BJ (cell line): ENCODE measurements around the gene DYRK1A. TPM values are rescaled to one million over a fixed set of nuclear protein-coding genes. Genes with fewer than 3 reads are reported as not detected.
"Not testable (repeated sequence)": the region's sequence is repeated elsewhere in the genome, so short reads cannot be mapped to it uniquely, and the experiment has no call there.

Source experiments
- CTCF ChIA-PET: fragments of 350-600 bp; formaldehyde crosslinking; extraction: SDS; loops from one replicate; lab custom pipeline; 2021; ENCODE audit warnings: antibody characterized with exemption, inconsistent platforms; lab: Yijun Ruan, JAX
- POLR2A ChIA-PET: fragments of 300-600 bp; sonication (Branson Sonifier 250); formaldehyde crosslinking; extraction: SDS; loops from one replicate; lab custom pipeline; 2021; ENCODE audit warnings: antibody characterized with exemption; lab: Charles Lee
- DNase-seq: peaks from one replicate; pipeline ENCODE4 v3.0.0-alpha.2; 2011; ENCODE audit warnings: low read depth
- H3K27me3 ChIP-seq: 2 replicates; pipeline ENCODE4 v1.6.0; 2011; ENCODE audit warnings: low read length; ENCODE audit not compliant: control insufficient read depth, insufficient read depth
- H3K36me3 ChIP-seq: 2 replicates; pipeline ENCODE4 v1.5.1; 2011; ENCODE audit warnings: low read length; ENCODE audit not compliant: control insufficient read depth, insufficient read depth
- H3K4me3 ChIP-seq: 2 replicates; pipeline ENCODE4 v1.5.1; 2011; ENCODE audit warnings: low read depth, mild to moderate bottlenecking, control low read depth, low read length
- polyA plus RNA-seq: library from polyadenylated mRNA; depleted of rRNA; stranded (reverse); fragments of >200 nt; gene quantifications from 2 replicates; pipeline ENCODE4 v1.2.3, GENCODE V29; 2011
- TF ChIP-seq, protein P1 (sequence below): IDR thresholded peaks from 2 replicates; pipeline ENCODE4 v1.5.1; 2011; ENCODE audit warnings: low read depth, mild to moderate bottlenecking, control low read depth, inconsistent platforms, low read length, moderate library complexity; ENCODE audit not compliant: insufficient read depth

Gene DYRK1A
- polyA plus RNA-seq, 1 experiment, result 55.9 TPM

GRCh38 chr21:37547615-37548200 is 181.1 kb downstream of the DYRK1A start:
- no peaks in the 10 kb centered on the region; the same call in 1 of the 2 replicates for H3K27me3 ChIP-seq
- no peak overlapping the region for H3K4me3 ChIP-seq
- CTCF ChIA-PET, result interaction anchor here (1.4 kb wide), 2 partner anchors 12 to 16 kb away, joined by 3 read pairs; no protein-coding TSS in a partner anchor
- TF ChIP-seq, protein P1, sequence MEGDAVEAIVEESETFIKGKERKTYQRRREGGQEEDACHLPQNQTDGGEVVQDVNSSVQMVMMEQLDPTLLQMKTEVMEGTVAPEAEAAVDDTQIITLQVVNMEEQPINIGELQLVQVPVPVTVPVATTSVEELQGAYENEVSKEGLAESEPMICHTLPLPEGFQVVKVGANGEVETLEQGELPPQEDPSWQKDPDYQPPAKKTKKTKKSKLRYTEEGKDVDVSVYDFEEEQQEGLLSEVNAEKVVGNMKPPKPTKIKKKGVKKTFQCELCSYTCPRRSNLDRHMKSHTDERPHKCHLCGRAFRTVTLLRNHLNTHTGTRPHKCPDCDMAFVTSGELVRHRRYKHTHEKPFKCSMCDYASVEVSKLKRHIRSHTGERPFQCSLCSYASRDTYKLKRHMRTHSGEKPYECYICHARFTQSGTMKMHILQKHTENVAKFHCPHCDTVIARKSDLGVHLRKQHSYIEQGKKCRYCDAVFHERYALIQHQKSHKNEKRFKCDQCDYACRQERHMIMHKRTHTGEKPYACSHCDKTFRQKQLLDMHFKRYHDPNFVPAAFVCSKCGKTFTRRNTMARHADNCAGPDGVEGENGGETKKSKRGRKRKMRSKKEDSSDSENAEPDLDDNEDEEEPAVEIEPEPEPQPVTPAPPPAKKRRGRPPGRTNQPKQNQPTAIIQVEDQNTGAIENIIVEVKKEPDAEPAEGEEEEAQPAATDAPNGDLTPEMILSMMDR, result no peak
- no peak for DNase-seq
- POLR2A ChIA-PET, result no interaction called here
- no peaks in the 10 kb centered on the region for H3K36me3 ChIP-seq

GRCh38 chr21:37548521-37548981 is 182.0 kb downstream of the DYRK1A start:
- no peaks in the 10 kb centered on the region; the same call in 1 of the 2 replicates for H3K27me3 ChIP-seq
- no peak overlapping the region for H3K4me3 ChIP-seq
- TF ChIP-seq, protein P1, result no peak
- ChIA-PET POLR2A (no interaction called here), CTCF (interaction anchor here (1.4 kb wide), 2 partner anchors 12 to 16 kb away, joined by 3 read pairs; no protein-coding TSS in a partner anchor)
- DNase-seq, result no peak
- no peaks in the 10 kb centered on the region for H3K36me3 ChIP-seq

DNA sequence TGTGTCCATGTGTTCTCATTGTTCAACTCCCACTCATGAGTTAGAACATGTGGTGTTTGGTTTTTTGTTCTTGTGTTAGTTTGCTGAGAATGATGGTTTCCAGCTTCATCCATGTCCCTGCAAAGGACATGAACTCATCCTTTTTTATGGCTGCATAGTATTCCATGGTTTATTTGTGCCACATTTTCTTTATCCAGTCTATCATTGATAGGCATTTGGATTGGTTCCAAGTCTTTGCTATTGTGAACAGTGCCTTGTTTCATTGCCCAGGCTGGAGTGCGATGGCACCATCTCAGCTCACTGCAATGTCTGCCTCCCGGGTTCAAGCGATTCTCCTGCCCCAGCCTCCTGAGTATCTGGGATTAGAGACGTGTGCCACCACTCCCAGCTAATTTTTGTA is 183.2 kb downstream of the DYRK1A start:
- H3K4me3 ChIP-seq, H3K36me3 ChIP-seq, DNase-seq, POLR2A ChIA-PET, H3K27me3 ChIP-seq: not testable (repeated sequence)
- CTCF ChIA-PET, result interaction anchor here (1.4 kb wide), 1 partner anchor 14 kb away, joined by 5 read pairs; no protein-coding TSS in a partner anchor

DNA sequence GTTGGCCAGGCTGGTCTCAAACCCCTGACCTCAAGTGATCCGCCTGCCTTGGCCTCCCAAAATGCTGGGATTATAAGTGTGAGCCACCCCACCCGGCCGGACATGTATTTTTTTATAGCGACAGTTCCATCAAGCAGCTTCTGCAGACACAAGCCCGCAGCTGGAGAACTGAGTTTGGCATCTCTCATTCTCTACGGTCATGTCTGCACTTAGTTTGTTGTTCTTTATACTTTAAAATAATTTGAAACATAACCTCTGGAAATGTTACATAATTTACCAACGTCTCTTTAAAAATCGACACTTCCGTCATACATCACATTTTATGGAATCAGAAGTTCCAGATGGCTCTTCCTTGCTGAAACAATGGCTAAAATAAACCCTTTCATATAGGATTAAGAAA is 183.6 kb downstream of the DYRK1A start:
- Histone ChIP-seq H3K27me3 (peaks cover 1% of the 10 kb centered on the region; the same call in 1 of the 2 replicates), H3K4me3 (no peak overlapping the region), H3K36me3 (no peaks in the 10 kb centered on the region)
- ChIA-PET CTCF (interaction anchor here (0.7 to 1.4 kb wide), 2 partner anchors 14 to 185 kb away, joined by 3 to 5 read pairs; no protein-coding TSS in a partner anchor), POLR2A (no interaction called here)
- TF ChIP-seq, protein P1, result no peak
- DNase-seq, result no peak

DNA sequence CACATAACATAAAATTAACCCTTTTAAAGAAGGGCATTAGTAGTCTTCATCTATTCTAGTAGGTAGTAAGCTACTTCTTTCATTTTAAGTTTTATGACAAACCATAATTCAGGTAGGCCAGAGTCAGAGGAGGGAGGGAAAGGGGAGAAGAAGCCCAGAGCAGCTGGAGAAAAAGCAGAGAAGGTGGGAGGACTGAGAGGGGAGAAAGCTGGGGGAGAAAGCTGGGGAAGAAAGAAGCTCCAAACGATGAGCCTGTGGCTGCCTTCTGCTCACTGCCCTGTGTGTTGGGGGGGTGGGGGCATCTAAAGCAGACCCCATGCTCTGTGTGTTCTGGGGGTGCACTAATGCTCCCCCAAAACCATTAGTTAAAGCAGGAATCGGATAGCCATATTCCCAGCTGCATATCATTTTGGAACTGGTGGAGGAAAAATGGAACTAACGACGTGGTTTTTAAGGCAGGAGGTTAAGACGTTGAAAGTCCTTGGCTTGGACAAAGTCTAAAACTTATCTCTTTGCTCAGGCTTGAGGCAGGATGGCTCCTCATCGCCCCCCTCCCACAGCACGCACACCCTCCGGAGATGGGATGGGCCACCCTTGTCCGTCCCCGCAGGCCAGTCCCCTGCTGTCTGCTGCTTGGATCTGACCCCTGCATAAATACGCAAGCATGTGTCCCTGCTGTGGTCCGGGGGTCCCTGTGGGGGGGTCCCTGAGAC is 184.2 kb downstream of the DYRK1A start:
- H3K36me3 ChIP-seq, result no peaks in the 10 kb centered on the region
- H3K4me3 ChIP-seq, result no peak overlapping the region
- TF ChIP-seq, protein P1, result no peak
- ChIA-PET POLR2A (no interaction called here), CTCF (interaction anchor here (0.7 to 1.4 kb wide), 2 partner anchors 13 to 184 kb away, joined by 3 to 5 read pairs; no protein-coding TSS in a partner anchor)
- peaks cover 1% of the 10 kb centered on the region; the same call in 1 of the 2 replicates for H3K27me3 ChIP-seq
- no peak for DNase-seq
